SK-N-SH (cell line): ENCODE measurements around the gene BABAM2.

Source experiments
- EP300 ChIP-seq, 2 experiments: IDR thresholded peaks; 2 replicates each; pipeline versions ENCODE4 v1.4.0 to v1.6.1; 2012; ENCODE audit warnings: borderline replicate concordance in 1 of 2, low read depth in 1 of 2, low read length in 1 of 2
- FOSL2 ChIP-seq: IDR thresholded peaks from 2 replicates; pipeline ENCODE4 v1.4.0; 2012; ENCODE audit warnings: low read depth, mild to moderate bottlenecking, moderate library complexity, borderline replicate concordance
- FOXM1 ChIP-seq: IDR thresholded peaks from 2 replicates; pipeline ENCODE4 v1.4.0; 2012; ENCODE audit warnings: low read depth, mild to moderate bottlenecking
- JUND ChIP-seq: IDR thresholded peaks from 2 replicates; pipeline ENCODE4 v1.4.0; 2012
- POLR2AphosphoS5 ChIP-seq: IDR thresholded peaks from 2 replicates; pipeline ENCODE4 v1.6.1; 2012; ENCODE audit warnings: low read depth, low read length
- RAD21 ChIP-seq: IDR thresholded peaks from 2 replicates; pipeline ENCODE4 v1.6.1; 2012; ENCODE audit warnings: mild to moderate bottlenecking, low read length
- RFX5 ChIP-seq: IDR thresholded peaks from 2 replicates; pipeline ENCODE4 v1.6.1; 2012; ENCODE audit warnings: mild to moderate bottlenecking, improper control_type of control experiment, low read length
- SIN3A ChIP-seq: IDR thresholded peaks from 2 replicates; pipeline ENCODE4 v1.6.1; 2012; ENCODE audit warnings: low read depth, mild to moderate bottlenecking, low read length, moderate library complexity, borderline replicate concordance
- SMC3 ChIP-seq: IDR thresholded peaks from 2 replicates; pipeline ENCODE4 v1.6.1; 2012; ENCODE audit warnings: low read depth, low read length, improper control_type of control experiment
- TF ChIP-seq, protein P1 (sequence below): fragments of 200-600 bp; sonication (generic); IDR thresholded peaks from 2 replicates; pipeline ENCODE4 v1.6.1; 2017; ENCODE audit warnings: antibody characterized with exemption, mild to moderate bottlenecking, moderate library complexity
- TF ChIP-seq, protein P2 (sequence below): IDR thresholded peaks from 2 replicates; pipeline ENCODE4 v1.6.1; 2012; ENCODE audit warnings: mild to moderate bottlenecking, low read depth, low read length, moderate library complexity
- TF ChIP-seq, protein P3 (sequence below): IDR thresholded peaks from 2 replicates; pipeline ENCODE4 v1.4.0; 2012; ENCODE audit warnings: low read depth
- TF ChIP-seq, protein P4 (sequence below): IDR thresholded peaks from 2 replicates; pipeline ENCODE4 v1.4.0; 2012; ENCODE audit warnings: low read depth, borderline replicate concordance
- TF ChIP-seq, protein P5 (sequence below): fragments of 150-350 bp; IDR thresholded peaks from 2 replicates; pipeline ENCODE4 v1.6.1; 2017; ENCODE audit warnings: antibody characterized with exemption, low read length, low read depth, borderline replicate concordance

DNA sequence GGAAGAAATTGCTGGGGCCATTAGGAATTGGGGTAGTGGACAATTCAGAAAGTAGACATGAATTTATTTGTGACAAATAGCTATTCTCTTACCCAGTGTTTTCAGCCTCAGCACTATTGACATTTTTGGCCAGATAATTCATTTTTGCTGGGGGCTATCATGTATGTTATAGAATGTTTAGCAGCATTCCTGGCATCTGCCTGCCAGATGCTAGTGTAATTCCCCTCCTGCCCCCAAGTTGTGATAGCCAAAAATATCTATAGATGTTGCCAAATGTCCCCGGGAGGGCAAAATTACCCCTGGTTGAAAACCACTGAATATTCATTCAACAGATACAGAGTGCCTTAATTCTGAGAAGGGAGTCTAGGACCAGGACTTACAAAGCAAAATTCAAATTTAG, 183.6 kb downstream of the BABAM2 start:
- TF ChIP-seq, protein P1, sequence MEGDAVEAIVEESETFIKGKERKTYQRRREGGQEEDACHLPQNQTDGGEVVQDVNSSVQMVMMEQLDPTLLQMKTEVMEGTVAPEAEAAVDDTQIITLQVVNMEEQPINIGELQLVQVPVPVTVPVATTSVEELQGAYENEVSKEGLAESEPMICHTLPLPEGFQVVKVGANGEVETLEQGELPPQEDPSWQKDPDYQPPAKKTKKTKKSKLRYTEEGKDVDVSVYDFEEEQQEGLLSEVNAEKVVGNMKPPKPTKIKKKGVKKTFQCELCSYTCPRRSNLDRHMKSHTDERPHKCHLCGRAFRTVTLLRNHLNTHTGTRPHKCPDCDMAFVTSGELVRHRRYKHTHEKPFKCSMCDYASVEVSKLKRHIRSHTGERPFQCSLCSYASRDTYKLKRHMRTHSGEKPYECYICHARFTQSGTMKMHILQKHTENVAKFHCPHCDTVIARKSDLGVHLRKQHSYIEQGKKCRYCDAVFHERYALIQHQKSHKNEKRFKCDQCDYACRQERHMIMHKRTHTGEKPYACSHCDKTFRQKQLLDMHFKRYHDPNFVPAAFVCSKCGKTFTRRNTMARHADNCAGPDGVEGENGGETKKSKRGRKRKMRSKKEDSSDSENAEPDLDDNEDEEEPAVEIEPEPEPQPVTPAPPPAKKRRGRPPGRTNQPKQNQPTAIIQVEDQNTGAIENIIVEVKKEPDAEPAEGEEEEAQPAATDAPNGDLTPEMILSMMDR, result no peak
- no peak for TF ChIP-seq SIN3A
- TF ChIP-seq, protein P2, sequence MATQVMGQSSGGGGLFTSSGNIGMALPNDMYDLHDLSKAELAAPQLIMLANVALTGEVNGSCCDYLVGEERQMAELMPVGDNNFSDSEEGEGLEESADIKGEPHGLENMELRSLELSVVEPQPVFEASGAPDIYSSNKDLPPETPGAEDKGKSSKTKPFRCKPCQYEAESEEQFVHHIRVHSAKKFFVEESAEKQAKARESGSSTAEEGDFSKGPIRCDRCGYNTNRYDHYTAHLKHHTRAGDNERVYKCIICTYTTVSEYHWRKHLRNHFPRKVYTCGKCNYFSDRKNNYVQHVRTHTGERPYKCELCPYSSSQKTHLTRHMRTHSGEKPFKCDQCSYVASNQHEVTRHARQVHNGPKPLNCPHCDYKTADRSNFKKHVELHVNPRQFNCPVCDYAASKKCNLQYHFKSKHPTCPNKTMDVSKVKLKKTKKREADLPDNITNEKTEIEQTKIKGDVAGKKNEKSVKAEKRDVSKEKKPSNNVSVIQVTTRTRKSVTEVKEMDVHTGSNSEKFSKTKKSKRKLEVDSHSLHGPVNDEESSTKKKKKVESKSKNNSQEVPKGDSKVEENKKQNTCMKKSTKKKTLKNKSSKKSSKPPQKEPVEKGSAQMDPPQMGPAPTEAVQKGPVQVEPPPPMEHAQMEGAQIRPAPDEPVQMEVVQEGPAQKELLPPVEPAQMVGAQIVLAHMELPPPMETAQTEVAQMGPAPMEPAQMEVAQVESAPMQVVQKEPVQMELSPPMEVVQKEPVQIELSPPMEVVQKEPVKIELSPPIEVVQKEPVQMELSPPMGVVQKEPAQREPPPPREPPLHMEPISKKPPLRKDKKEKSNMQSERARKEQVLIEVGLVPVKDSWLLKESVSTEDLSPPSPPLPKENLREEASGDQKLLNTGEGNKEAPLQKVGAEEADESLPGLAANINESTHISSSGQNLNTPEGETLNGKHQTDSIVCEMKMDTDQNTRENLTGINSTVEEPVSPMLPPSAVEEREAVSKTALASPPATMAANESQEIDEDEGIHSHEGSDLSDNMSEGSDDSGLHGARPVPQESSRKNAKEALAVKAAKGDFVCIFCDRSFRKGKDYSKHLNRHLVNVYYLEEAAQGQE, result no peak
- TF ChIP-seq, protein P3, sequence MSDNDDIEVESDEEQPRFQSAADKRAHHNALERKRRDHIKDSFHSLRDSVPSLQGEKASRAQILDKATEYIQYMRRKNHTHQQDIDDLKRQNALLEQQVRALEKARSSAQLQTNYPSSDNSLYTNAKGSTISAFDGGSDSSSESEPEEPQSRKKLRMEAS, result no peak
- TF ChIP-seq RAD21, result no peak
- no peak for TF ChIP-seq POLR2AphosphoS5
- no peak for TF ChIP-seq FOXM1
- no peak for TF ChIP-seq RFX5
- TF ChIP-seq SMC3, result no peak
- no peak for TF ChIP-seq FOSL2
- TF ChIP-seq, protein P4, sequence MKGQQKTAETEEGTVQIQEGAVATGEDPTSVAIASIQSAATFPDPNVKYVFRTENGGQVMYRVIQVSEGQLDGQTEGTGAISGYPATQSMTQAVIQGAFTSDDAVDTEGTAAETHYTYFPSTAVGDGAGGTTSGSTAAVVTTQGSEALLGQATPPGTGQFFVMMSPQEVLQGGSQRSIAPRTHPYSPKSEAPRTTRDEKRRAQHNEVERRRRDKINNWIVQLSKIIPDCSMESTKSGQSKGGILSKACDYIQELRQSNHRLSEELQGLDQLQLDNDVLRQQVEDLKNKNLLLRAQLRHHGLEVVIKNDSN, result no peak
- TF ChIP-seq, protein P5, sequence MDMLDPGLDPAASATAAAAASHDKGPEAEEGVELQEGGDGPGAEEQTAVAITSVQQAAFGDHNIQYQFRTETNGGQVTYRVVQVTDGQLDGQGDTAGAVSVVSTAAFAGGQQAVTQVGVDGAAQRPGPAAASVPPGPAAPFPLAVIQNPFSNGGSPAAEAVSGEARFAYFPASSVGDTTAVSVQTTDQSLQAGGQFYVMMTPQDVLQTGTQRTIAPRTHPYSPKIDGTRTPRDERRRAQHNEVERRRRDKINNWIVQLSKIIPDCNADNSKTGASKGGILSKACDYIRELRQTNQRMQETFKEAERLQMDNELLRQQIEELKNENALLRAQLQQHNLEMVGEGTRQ, result no peak
- TF ChIP-seq EP300 (IDR thresholded peaks at IDR 0.05; ENCODE audit: borderline replicate concordance in 1 of 2, low read depth in 1 of 2, low read length in 1 of 2), result no peak
- TF ChIP-seq JUND, result no peak
